Prostate gland (tissue), 2 donors: ENCODE results near the gene SLC7A10. TPM values are rescaled to one million over a fixed set of nuclear protein-coding genes. Genes with fewer than 3 reads are reported as not detected.
"Not testable (repeated sequence)": the region's sequence is repeated elsewhere in the genome, so short reads cannot be mapped to it uniquely, and the experiment has no call there.

Source experiments
- DNase-seq: peaks from one replicate; pipeline ENCODE4 v3.0.0-alpha.2; 2019; ENCODE audit warnings: low spot score
- H3K27ac ChIP-seq, 2 donors: fragments of 200-600 bp; sonication (generic); 2 replicates each; pipeline ENCODE4 v1.5.1; 2017 to 2019
- H3K27me3 ChIP-seq: fragments of 200-600 bp; sonication (generic); replicated peaks from 2 replicates; pipeline ENCODE4 v1.5.1; 2019; ENCODE audit not compliant: insufficient read depth
- H3K36me3 ChIP-seq, 2 donors: fragments of 200-600 bp; sonication (generic); 1 replicate in 1 of 2; 2 replicates in 1 of 2; pipeline versions ENCODE4 v1.5.1 to v1.8.1; 2017 to 2019
- H3K4me1 ChIP-seq: fragments of 200-600 bp; sonication (generic); replicated peaks from 2 replicates; pipeline ENCODE4 v1.5.1; 2019
- H3K4me3 ChIP-seq, 2 donors: fragments of 200-600 bp; sonication (generic); 2 replicates each; pipeline ENCODE4 v1.5.1; 2017 to 2019
- H3K9me3 ChIP-seq: fragments of 200-600 bp; sonication (generic); 2 replicates; pipeline ENCODE4 v1.5.1; 2017
- POLR2A ChIP-seq: fragments of 450-650 bp; IDR thresholded peaks from one replicate; pipeline ENCODE4 v1.6.1; 2016; ENCODE audit warnings: antibody characterized with exemption, mild to moderate bottlenecking
- POLR2AphosphoS5 ChIP-seq: sonication (generic); formaldehyde crosslinking; IDR thresholded peaks from one replicate; pipeline ENCODE4 v1.6.1; 2017; ENCODE audit warnings: antibody characterized with exemption
- WGBS: methylation state at CpG from one replicate; pipeline ENCODE4 v1.1.5; 2018; 5-methylcytosine and 5-hydroxymethylcytosine counted together
- intact Hi-C: fragments of 100-400 bp; cut with DNase I; formaldehyde crosslinking; loops from one replicate; pipeline ENCODE4 v1.14.2; 2022
- total RNA-seq, 2 donors: library from RNA; depleted of rRNA; stranded (reverse); fragments of >200 nt; gene quantifications; one replicate each; pipeline ENCODE4 v1.1.0, GENCODE V29; 2016
- TF ChIP-seq, protein P1 (sequence below), 4 experiments: fragments of 200-600 bp in 2 of 4; fragments of 450-650 bp in 2 of 4; sonication (generic) in 2 of 4; IDR thresholded peaks; 1 replicate in 3 of 4; 2 replicates in 1 of 4; pipeline ENCODE4 v1.5.1; 2016 to 2019; ENCODE audit warnings: antibody characterized with exemption in 4 of 4, mild to moderate bottlenecking in 2 of 4, moderate library complexity in 2 of 4

The SLC7A10 gene
- total RNA-seq, 2 donors from 2014 or later: 3.5 TPM; not detected in 1

DNA sequence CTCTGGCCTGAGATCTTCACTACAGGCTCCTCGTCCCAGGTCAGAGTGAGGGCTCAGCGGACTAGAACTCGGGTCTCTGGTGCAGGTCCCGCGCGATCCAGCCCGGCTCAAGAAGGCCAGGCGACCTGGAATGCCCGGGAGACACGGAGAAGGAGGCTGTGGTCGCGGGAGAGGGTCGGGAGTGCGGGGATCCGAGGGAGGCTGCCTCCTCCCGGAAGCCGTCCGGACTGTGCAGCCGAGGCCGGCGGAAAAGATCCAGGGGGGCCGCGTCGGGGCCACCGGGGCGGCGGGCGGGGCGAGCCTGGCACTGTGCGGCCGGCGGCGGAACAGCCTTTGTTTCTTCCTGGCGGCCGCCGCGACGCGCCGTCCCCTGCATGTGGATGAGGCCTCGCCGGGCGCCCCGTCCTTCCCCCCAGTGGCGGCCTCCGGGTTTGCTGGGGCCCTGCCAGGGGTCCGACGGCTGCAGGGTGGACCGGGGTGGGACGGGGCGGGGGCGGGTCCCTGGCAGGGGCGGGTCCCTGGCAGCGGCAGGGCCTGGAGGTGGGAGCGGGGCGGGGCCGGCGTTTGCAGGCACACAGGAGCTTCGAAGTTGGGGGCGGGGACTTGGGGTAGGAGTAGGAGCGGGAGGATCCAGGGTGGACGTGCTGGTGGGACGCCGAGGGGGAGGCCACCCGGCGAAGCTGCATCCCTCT, 1.0 kb upstream of the SLC7A10 start:
- WGBS: 6% methylated on average over 44 of the region's 66 CpGs
- no peak for TF ChIP-seq POLR2A
- TF ChIP-seq POLR2AphosphoS5: no peak
- TF ChIP-seq, protein P1, sequence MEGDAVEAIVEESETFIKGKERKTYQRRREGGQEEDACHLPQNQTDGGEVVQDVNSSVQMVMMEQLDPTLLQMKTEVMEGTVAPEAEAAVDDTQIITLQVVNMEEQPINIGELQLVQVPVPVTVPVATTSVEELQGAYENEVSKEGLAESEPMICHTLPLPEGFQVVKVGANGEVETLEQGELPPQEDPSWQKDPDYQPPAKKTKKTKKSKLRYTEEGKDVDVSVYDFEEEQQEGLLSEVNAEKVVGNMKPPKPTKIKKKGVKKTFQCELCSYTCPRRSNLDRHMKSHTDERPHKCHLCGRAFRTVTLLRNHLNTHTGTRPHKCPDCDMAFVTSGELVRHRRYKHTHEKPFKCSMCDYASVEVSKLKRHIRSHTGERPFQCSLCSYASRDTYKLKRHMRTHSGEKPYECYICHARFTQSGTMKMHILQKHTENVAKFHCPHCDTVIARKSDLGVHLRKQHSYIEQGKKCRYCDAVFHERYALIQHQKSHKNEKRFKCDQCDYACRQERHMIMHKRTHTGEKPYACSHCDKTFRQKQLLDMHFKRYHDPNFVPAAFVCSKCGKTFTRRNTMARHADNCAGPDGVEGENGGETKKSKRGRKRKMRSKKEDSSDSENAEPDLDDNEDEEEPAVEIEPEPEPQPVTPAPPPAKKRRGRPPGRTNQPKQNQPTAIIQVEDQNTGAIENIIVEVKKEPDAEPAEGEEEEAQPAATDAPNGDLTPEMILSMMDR (IDR thresholded peaks at IDR 0.05): no peak
- intact Hi-C loops: no loop called here
- peak overlapping the region; percentile 5 to 27 for H3K4me3 ChIP-seq
- H3K27ac ChIP-seq: no peak overlapping the region
- peak; percentile 24 for DNase-seq
- peaks cover 8% of the 10 kb centered on the region for H3K27me3 ChIP-seq
- peaks cover 3% of the 10 kb centered on the region for H3K4me1 ChIP-seq
- H3K36me3 ChIP-seq: no peaks in the 10 kb centered on the region
- no peaks in the 10 kb centered on the region for H3K9me3 ChIP-seq

- H3K36me3 ChIP-seq: no peaks in the 10 kb centered on the region
- TF ChIP-seq POLR2AphosphoS5 (no peak), POLR2A (no peak)
- TF ChIP-seq, protein P1 (IDR thresholded peaks at IDR 0.05): no peak
- no peaks in the 10 kb centered on the region for H3K9me3 ChIP-seq
- WGBS: 57% methylated on average over 18 of the region's 18 CpGs
- H3K4me3 ChIP-seq: peak overlapping the region in 1 of 2 donors; percentile 7
- intact Hi-C loops: no loop called here
- H3K27ac ChIP-seq: no peak overlapping the region
- DNase-seq: no peak
- peaks cover 3% of the 10 kb centered on the region for H3K4me1 ChIP-seq
- H3K27me3 ChIP-seq: peaks cover 8% of the 10 kb centered on the region
These were observed 774 bp downstream of the SLC7A10 start for GRCh38 chr19:33224694-33225457.

DNA sequence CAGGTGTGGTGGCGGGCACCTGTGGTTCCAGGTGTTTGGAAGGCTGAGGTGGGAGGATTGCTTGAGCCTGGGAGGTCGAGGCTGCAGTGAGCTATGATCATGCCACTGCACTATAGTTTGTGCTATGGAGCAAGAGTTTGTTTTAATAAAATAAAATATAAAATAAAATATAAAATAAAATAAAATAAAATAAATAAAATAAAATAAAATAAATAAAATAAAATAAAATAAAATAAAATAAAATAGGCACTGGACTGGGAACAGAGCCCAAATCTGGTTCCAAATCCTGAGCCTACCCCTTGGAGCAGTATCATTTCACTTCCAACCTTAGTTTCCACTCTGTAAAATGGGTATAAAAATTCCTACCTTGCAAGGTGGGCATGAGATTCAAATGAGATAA, 3.4 kb downstream of the SLC7A10 start:
- 96% methylated on average over 2 of the region's 2 CpGs for WGBS
- H3K4me3 ChIP-seq, DNase-seq, H3K27ac ChIP-seq, H3K4me1 ChIP-seq, H3K9me3 ChIP-seq, H3K36me3 ChIP-seq, H3K27me3 ChIP-seq, intact Hi-C loops: not testable (repeated sequence)

DNA sequence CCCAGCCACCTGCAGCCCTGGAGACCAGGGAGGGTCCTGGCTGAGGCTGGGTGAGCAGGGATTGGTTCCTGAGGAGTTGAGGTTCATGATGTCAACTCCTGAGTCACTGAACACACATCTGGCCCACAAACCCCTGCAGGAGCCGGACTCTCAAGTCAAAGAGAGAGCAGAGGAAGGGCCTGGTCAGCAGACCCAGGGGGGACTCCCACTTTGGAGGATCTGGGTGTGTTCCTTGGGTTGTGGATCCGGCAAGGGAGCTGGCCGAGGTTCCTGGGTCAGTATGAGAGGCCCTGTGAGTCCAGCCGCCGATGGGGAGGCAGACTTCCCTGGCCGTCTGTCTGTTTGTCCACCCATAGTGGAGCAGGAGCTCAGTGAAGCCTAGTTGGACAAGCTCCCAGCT, 4.0 kb downstream of the SLC7A10 start:
- no peak overlapping the region for H3K4me3 ChIP-seq
- peaks cover 8% of the 10 kb centered on the region for H3K27me3 ChIP-seq
- H3K9me3 ChIP-seq: no peaks in the 10 kb centered on the region
- DNase-seq: no peak
- H3K27ac ChIP-seq: no peak overlapping the region
- H3K36me3 ChIP-seq: no peaks in the 10 kb centered on the region
- intact Hi-C loops: no loop called here
- H3K4me1 ChIP-seq: peaks cover 2% of the 10 kb centered on the region
- TF ChIP-seq, protein P1 (IDR thresholded peaks at IDR 0.05): no peak
- no peak for TF ChIP-seq POLR2A
- no peak for TF ChIP-seq POLR2AphosphoS5
- 76% methylated on average over 6 of the region's 6 CpGs for WGBS

GRCh38 chr19:33220735-33221134, 4.9 kb downstream of the SLC7A10 start:
- no peak for DNase-seq
- Histone ChIP-seq H3K27me3 (peaks cover 8% of the 10 kb centered on the region), H3K4me1 (no peaks in the 10 kb centered on the region), H3K4me3 (no peak overlapping the region), H3K9me3 (no peaks in the 10 kb centered on the region), H3K27ac (no peak overlapping the region), H3K36me3 (no peaks in the 10 kb centered on the region)
- TF ChIP-seq, protein P1 (IDR thresholded peaks at IDR 0.05): no peak
- TF ChIP-seq POLR2A (no peak), POLR2AphosphoS5 (no peak)
- intact Hi-C loops: no loop called here
- WGBS: 90% methylated on average over 9 of the region's 9 CpGs
